ENCODE data around the gene DIP2B.

GRCh38 chr12:50554651-50555050 is 49.9 kb downstream of the DIP2B start:
- no peak for TF ChIP-seq POLR2AphosphoS5 (IDR thresholded peaks at IDR 0.05; ENCODE audit: borderline replicate concordance, low read depth, low read length)
- no peak for TF ChIP-seq EZH2 (IDR thresholded peaks at IDR 0.05)
